Uterus (tissue), 4 donors: ENCODE measurements around the gene NFKBIL1. TPM values are rescaled to one million over a fixed set of nuclear protein-coding genes. Genes with fewer than 3 reads are reported as not detected.

Source experiments
- DNase-seq, 2 donors: peaks; one replicate each; pipeline ENCODE4 v3.0.0-alpha.2; 2019 to 2020
- H3K27ac ChIP-seq, 2 donors: fragments of 200-600 bp; sonication (generic); 1 replicate in 1 of 2; 2 replicates in 1 of 2; pipeline ENCODE4 v1.5.1; 2016 to 2018
- H3K27me3 ChIP-seq, 2 donors: fragments of 200-600 bp; sonication (generic); one replicate each; pipeline ENCODE4 v1.5.1; 2018 to 2019; ENCODE audit warnings: control low read depth in 1 of 2
- H3K36me3 ChIP-seq, 2 donors: fragments of 200-600 bp; sonication (generic); one replicate each; pipeline ENCODE4 v1.5.1; 2019; ENCODE audit warnings: control low read depth in 1 of 2
- H3K4me1 ChIP-seq, 2 donors: fragments of 200-600 bp; sonication (generic); one replicate each; pipeline ENCODE4 v1.5.1; 2018 to 2019; ENCODE audit warnings: control low read depth in 1 of 2
- H3K4me3 ChIP-seq, 2 donors: fragments of 200-600 bp; sonication (generic); 1 replicate in 1 of 2; 2 replicates in 1 of 2; pipeline ENCODE4 v1.5.1; 2018 to 2019; ENCODE audit warnings: mild to moderate bottlenecking in 1 of 2
- H3K9me3 ChIP-seq, 2 donors: fragments of 200-600 bp; sonication (generic); one replicate each; pipeline ENCODE4 v1.5.1; 2019; ENCODE audit warnings: control low read depth in 1 of 2
- CTCF ChIP-seq, 4 experiments: fragments of 200-600 bp in 2 of 4; fragments of 450-650 bp in 2 of 4; sonication (generic) in 2 of 4; IDR thresholded peaks; one replicate each; pipeline ENCODE4 v1.5.1; 2016 to 2019; ENCODE audit warnings: antibody characterized with exemption in 4 of 4, mild to moderate bottlenecking in 2 of 4, moderate library complexity in 1 of 4
- POLR2A ChIP-seq, 2 donors: fragments of 450-650 bp; IDR thresholded peaks; one replicate each; pipeline ENCODE4 v1.6.1; 2016; ENCODE audit warnings: antibody characterized with exemption in 2 of 2, mild to moderate bottlenecking in 1 of 2, moderate library complexity in 1 of 2
- intact Hi-C: fragments of 100-400 bp; cut with DNase I; formaldehyde crosslinking; loops from one replicate; pipeline ENCODE4 v1.15.1; 2023; ENCODE audit warnings: low total_unique reads
- total RNA-seq, 4 donors: library from RNA; depleted of rRNA in 3 of 4; stranded (reverse); fragments of >200 nt in 3 of 4; gene quantifications; one replicate each; pipeline versions ENCODE4 v1.1.0 to v1.2.4, GENCODE V29; 2014 to 2023
- donor health status: DM: yes; HTN: yes; CAD: no.

Gene NFKBIL1
- total RNA-seq, 4 donors from 2014 or later = 19.7 to 38.5 (median 20.8) TPM

- H3K36me3 ChIP-seq = no peaks in the 10 kb centered on the region
- TF ChIP-seq CTCF (IDR thresholded peaks at IDR 0.05) = no peak
- TF ChIP-seq POLR2A (IDR thresholded peaks at IDR 0.05) = no peak
- no peaks in the 10 kb centered on the region for H3K4me1 ChIP-seq
- H3K9me3 ChIP-seq = no peaks in the 10 kb centered on the region
- H3K4me3 ChIP-seq = no peak within 1 kb of the TSS
- H3K27me3 ChIP-seq = no peaks in the 10 kb centered on the region
- no peak for DNase-seq
- intact Hi-C loops = no loop called here
- H3K27ac ChIP-seq = no peak within 1 kb of the TSS
Measured at GRCh38 chr6:31528821-31529328, 18.5 kb upstream of the NFKBIL1 start, which contains the start of gene MCCD1. Gene MCCD1, plus strand, starts transcription at chr6:31528962. Its CDS starts 53 bp downstream, at chr6:31529015.

GRCh38 chr6:31529329-31530150 lies 17.9 kb upstream of the NFKBIL1 start:
- intact Hi-C loops = no loop called here
- Histone ChIP-seq H3K36me3 (no peaks in the 10 kb centered on the region), H3K4me1 (no peaks in the 10 kb centered on the region)

GRCh38 chr6:31530659-31531058 lies 16.7 kb upstream of the NFKBIL1 start:
- Histone ChIP-seq H3K27ac (no peak overlapping the region), H3K27me3 (no peaks in the 10 kb centered on the region), H3K4me3 (no peak overlapping the region), H3K9me3 (no peaks in the 10 kb centered on the region), H3K4me1 (no peaks in the 10 kb centered on the region), H3K36me3 (no peaks in the 10 kb centered on the region)
- TF ChIP-seq POLR2A (IDR thresholded peaks at IDR 0.05) (no peak), CTCF (IDR thresholded peaks at IDR 0.05) (no peak)
- no peak for DNase-seq
- intact Hi-C loops = no loop called here

More at GRCh38 chr6:31529329-31530150, 17.9 kb upstream of the NFKBIL1 start:
- Histone ChIP-seq H3K9me3 (no peaks in the 10 kb centered on the region), H3K4me3 (no peak overlapping the region), H3K27ac (no peak overlapping the region), H3K27me3 (no peaks in the 10 kb centered on the region)
- TF ChIP-seq CTCF (IDR thresholded peaks at IDR 0.05) = no peak
- no peak for TF ChIP-seq POLR2A (IDR thresholded peaks at IDR 0.05)
- no peak for DNase-seq

- Histone ChIP-seq H3K27me3 (no peaks in the 10 kb centered on the region), H3K36me3 (no peaks in the 10 kb centered on the region), H3K9me3 (no peaks in the 10 kb centered on the region), H3K27ac (no peak overlapping the region), H3K4me1 (no peaks in the 10 kb centered on the region), H3K4me3 (no peak overlapping the region)
- intact Hi-C loops = no loop called here
- TF ChIP-seq POLR2A (IDR thresholded peaks at IDR 0.05) (no peak), CTCF (IDR thresholded peaks at IDR 0.05) (no peak)
- no peak for DNase-seq
Measured at GRCh38 chr6:31531162-31531561, 16.2 kb upstream of the NFKBIL1 start.
